Pericardium fibroblast (primary cell): ENCODE data around the gene KRTAP4-1. TPM values are rescaled to one million over a fixed set of nuclear protein-coding genes. Genes with fewer than 3 reads are reported as not detected.

Experiments
- total RNA-seq: library from RNA; depleted of rRNA; stranded (reverse); fragments of >200 nt; gene quantifications from 2 replicates; pipeline ENCODE4 v1.2.3, GENCODE V29; 2015

The KRTAP4-1 gene
- not detected in 2 replicates for total RNA-seq

DNA sequence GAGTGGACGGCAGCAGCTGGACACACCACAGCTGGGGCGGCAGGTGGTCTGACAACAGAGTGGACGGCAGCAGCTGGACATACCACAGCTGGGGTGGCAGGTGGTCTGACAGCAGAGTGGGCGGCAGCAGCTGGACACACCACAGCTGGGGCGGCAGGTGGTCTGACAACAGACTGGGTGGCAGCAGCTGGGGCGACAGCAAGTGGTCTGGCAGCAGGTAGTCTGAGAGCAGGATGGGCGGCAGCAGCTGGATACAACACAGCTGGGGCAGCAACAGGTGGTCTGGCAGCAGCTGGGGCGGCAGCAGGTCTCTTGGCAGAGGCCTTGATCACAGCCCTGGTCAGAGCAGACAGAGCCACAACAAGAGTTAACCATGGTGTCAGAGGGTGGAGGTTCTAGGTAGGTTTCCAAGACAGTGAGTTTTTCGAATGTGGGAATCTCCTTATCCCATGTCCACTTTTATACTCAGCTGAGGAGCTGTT, at the start of gene KRTAP4-1:
TSS of gene KRTAP4-1 (minus strand) at position 432 of the 482 bp plus-strand sequence. CDS start at position 375, 57 bp downstream.

DNA sequence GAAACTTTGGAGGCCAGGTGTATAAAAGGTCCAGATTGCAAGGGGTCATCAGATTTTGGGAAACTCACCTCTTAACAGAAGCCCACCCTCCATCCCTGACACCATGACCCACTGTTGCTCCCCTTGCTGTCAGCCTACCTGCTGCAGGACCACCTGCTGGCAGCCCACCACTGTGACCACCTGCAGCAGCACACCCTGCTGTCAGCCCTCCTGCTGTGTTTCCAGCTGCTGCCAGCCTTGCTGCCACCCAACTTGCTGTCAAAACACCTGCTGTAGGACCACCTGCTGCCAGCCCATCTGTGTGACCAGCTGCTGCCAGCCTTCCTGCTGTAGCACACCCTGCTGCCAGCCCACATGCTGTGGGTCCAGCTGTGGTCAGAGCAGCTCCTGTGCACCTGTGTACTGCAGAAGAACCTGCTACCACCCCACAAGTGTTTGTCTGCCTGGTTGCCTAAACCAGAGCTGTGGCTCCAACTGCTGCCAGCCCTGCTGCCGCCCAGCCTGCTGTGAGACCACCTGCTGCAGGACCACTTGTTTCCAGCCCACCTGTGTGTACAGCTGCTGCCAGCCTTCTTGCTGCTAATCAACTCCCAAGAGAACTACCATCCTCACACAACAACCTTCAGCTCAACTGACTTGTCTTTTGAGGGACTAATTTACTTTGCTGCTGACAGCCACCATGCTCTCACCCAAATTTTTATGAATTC, 47.8 kb upstream of the KRTAP4-1 start, which contains the start of gene KRTAP9-3:
TSS of gene KRTAP9-3 (plus strand) at position 51 of the 707 bp plus-strand sequence. CDS start at position 104, 53 bp downstream.

DNA sequence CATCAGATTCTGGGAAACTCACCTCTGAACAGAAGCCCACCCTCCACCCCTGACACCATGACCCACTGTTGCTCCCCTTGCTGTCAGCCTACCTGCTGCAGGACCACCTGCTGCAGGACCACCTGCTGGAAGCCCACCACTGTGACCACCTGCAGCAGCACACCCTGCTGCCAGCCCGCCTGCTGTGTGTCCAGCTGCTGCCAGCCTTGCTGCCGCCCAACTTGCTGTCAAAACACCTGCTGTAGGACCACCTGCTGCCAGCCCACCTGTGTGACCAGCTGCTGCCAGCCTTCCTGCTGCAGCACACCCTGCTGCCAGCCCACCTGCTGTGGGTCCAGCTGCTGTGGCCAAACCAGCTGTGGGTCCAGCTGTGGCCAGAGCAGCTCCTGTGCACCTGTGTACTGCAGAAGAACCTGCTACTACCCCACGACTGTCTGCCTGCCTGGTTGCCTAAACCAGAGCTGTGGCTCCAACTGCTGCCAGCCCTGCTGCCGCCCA, 41.9 kb upstream of the KRTAP4-1 start, which contains the start of gene KRTAP9-2:
TSS of gene KRTAP9-2 (plus strand) at position 51 of the 498 bp plus-strand sequence. CDS start at position 58, 7 bp downstream.

DNA sequence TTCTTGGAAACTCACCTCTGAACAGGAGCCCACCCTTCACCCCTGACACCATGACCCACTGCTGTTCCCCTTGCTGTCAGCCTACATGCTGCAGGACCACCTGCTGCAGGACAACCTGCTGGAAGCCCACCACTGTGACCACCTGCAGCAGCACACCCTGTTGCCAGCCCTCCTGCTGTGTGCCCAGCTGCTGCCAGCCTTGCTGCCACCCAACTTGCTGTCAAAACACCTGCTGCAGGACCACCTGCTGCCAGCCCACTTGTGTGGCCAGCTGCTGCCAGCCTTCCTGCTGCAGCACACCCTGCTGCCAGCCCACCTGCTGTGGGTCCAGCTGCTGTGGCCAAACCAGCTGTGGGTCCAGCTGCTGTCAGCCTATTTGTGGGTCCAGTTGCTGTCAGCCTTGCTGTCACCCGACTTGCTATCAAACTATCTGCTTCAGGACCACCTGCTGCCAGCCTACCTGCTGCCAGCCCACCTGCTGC, 5.2 kb upstream of the KRTAP4-1 start, which contains the start of gene KRTAP9-1:
TSS of gene KRTAP9-1 (plus strand) at position 51 of the 482 bp plus-strand sequence. CDS start at position 51, 0 bp downstream.

DNA sequence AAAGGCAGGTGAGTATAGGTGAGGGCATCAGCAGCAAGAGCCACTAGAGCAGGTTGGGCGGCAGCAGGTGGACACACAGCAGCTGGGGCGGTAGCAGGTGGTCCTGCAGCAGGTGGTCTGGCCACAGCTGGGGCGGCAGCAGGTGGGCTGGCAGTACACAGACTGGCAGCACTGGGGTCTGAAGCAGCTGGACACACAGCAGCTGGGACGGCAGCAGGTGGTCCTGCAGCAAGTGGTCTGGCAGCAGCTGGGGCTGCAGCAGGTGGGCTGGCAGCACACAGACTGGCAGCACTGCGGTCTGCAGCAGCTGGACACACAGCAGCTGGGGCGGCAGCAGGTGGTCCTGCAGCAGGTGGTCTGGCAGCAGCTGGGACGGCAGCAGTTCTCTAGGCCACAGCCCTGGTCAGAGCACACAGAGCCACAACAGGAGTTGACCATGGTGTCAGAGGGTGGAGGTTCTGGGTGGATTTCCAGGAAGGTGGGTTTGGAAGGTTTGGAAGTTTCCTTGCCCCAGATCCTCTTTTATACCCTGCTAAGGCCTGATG, 6.9 kb downstream of the KRTAP4-1 start, which contains the start of gene KRTAP4-2:
TSS of gene KRTAP4-2 (minus strand) at position 495 of the 545 bp plus-strand sequence. CDS start at position 438, 57 bp downstream.

DNA sequence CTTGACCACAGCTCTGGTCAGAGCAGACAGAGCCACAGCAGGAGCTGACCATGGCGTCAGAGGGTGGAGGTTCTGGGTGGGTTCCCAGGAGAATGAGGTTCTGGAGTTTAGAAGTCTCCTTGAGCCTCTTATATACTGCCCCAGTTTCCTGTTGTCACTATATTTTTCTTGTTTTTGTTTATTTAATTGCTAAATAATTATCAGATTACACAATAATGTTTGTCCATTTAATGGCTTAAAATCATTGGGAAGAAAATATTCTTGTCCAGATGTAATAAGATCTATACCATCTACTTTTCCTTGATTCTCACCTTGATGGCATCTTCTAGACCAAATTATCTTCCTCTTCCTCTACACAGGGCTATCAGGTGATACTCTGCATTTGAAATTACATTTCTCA, 16.6 kb downstream of the KRTAP4-1 start, which contains the start of gene KRTAP4-3:
TSS of gene KRTAP4-3 (minus strand) at position 101 of the 400 bp plus-strand sequence. CDS start at position 52, 49 bp downstream.

DNA sequence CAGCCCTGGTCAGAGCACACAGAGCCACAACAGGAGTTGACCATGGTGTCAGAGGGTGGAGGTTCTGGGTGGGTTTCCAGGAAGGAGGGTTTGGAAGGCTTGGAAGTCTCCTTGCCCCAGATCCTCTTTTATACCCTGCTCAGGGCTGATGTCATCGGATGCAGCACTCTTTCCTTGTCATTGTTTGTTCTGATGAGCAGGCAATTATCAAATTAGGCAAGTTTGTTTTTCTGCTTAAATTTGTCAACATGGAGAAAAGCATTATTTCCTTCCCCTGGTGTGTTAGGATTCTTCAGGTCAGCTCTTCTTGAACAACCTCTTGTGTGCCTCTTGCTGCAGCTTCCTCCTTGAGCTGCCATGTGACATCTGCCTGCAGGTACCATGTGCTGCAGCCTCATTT, 24.1 kb downstream of the KRTAP4-1 start, which contains the start of gene KRTAP4-4:
TSS of gene KRTAP4-4 (minus strand) at position 101 of the 400 bp plus-strand sequence. CDS start at position 44, 57 bp downstream.

DNA sequence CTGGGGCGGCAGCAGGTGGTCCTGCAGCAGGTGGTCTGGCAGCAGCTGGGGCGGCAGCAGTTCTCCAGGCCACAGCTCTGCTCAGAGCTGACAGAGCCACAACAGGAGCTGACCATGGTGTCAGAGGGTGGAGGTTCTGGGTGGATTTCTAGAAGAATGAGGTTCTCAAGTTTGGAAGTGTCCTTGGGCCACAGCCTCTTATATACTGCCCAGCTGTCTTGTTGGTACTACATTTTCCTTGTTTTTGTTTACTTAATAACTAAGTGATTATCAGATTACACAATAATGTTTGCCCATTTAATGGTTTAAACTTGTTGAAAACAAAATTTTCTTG, 35.1 kb downstream of the KRTAP4-1 start, which contains the start of gene KRTAP4-5:
TSS of gene KRTAP4-5 (minus strand) at position 174 of the 334 bp plus-strand sequence. CDS start at position 116, 58 bp downstream.

DNA sequence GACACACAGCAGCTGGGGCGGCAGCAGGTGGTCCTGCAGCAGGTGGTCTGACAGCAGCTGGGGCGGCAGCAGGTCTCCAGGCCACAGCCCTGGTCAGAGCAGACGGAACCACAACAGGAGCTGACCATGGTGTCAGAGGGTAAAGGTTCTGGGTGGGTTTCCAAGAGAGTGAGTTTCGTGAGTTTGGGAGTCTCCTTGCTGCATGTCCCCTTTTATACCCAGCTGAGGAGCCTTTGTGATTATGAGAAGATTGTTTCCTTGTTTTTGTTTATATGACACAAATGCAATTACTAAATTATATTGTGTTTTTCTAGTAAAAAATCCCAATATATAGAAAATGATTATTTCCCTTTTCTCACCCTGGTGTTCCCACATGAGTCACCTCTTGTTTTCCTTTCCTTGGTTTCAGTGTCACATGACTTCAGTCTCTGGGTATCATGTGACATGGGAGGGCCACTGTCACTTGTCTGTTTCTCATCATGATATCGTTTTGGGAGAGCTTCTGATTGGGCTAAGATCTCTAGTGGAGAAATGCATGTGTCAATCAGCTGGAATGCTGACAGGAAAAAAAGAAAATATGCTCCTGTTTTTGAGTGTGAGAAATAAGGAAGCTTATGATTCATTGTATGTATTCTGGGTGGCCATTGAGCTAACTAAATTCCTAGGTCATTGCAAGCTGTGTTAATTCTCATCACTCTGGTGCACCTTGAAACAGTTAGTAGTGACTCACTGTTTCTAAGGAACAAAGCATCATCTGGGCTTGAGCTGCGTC, 44.2 kb downstream of the KRTAP4-1 start, which contains the start of gene KRTAP4-6:
TSS of gene KRTAP4-6 (minus strand) at position 185 of the 772 bp plus-strand sequence. CDS start at position 128, 57 bp downstream.

Other genes starting within 250 kb of the KRTAP4-1 start
- gene KRT23, start 247.3 kb downstream of the KRTAP4-1 start, total RNA-seq, result not detected in 2 replicates
- gene KRT39, start 218.0 kb downstream of the KRTAP4-1 start, total RNA-seq, result not detected in 2 replicates
- gene KRT40, start 200.6 kb downstream of the KRTAP4-1 start, total RNA-seq, result not detected in 2 replicates
- not detected in 2 replicates for gene KRTAP3-3, start 190.7 kb downstream of the KRTAP4-1 start, total RNA-seq
- not detected in 2 replicates for gene KRTAP3-2, start 185.0 kb downstream of the KRTAP4-1 start, total RNA-seq
- not detected in 2 replicates for gene KRTAP3-1, start 175.8 kb downstream of the KRTAP4-1 start, total RNA-seq
- not detected in 2 replicates for gene KRTAP1-5, start 157.7 kb downstream of the KRTAP4-1 start, total RNA-seq
- gene KRTAP1-4, start 154.7 kb downstream of the KRTAP4-1 start, total RNA-seq, result not detected in 2 replicates
- gene KRTAP1-3, start 150.0 kb downstream of the KRTAP4-1 start, total RNA-seq, result not detected in 2 replicates
- not detected in 2 replicates for gene KRTAP1-1, start 143.5 kb downstream of the KRTAP4-1 start, total RNA-seq
- gene KRTAP2-1, start 137.6 kb downstream of the KRTAP4-1 start, total RNA-seq, result not detected in 2 replicates
- gene KRTAP2-2, start 129.7 kb downstream of the KRTAP4-1 start, total RNA-seq, result not detected in 2 replicates
- gene KRTAP2-3, start 124.8 kb downstream of the KRTAP4-1 start, total RNA-seq, result not detected in 2 replicates
- not detected in 2 replicates for gene KRTAP2-4, start 119.0 kb downstream of the KRTAP4-1 start, total RNA-seq
- not detected in 2 replicates for gene KRTAP4-7, start 100.8 kb downstream of the KRTAP4-1 start, total RNA-seq
- gene KRTAP4-8, start 86.8 kb downstream of the KRTAP4-1 start, total RNA-seq, result not detected in 2 replicates
- gene KRTAP4-16, start 82.7 kb downstream of the KRTAP4-1 start, total RNA-seq, result not detected in 2 replicates
- gene KRTAP4-9, start 79.5 kb downstream of the KRTAP4-1 start, total RNA-seq, result not detected in 2 replicates
- gene KRTAP4-11, start 66.5 kb downstream of the KRTAP4-1 start, total RNA-seq, result not detected in 2 replicates
- gene KRTAP4-12, start 60.7 kb downstream of the KRTAP4-1 start, total RNA-seq, result not detected in 2 replicates
- gene KRTAP4-6, start 44.4 kb downstream of the KRTAP4-1 start, total RNA-seq, result not detected in 2 replicates
- gene KRTAP4-5, start 35.1 kb downstream of the KRTAP4-1 start, total RNA-seq, result not detected in 2 replicates
- gene KRTAP4-4, start 24.2 kb downstream of the KRTAP4-1 start, total RNA-seq, result not detected in 2 replicates
- gene KRTAP4-3, start 16.7 kb downstream of the KRTAP4-1 start, total RNA-seq, result not detected in 2 replicates
- not detected in 2 replicates for gene KRTAP4-2, start 6.7 kb downstream of the KRTAP4-1 start, total RNA-seq
- gene KRTAP9-1, start 5.0 kb upstream of the KRTAP4-1 start, total RNA-seq, result not detected in 2 replicates
- gene KRTAP9-2, start 41.7 kb upstream of the KRTAP4-1 start, total RNA-seq, result not detected in 2 replicates
- not detected in 2 replicates for gene KRTAP9-3, start 47.5 kb upstream of the KRTAP4-1 start, total RNA-seq
- not detected in 2 replicates for gene KRTAP9-8, start 53.1 kb upstream of the KRTAP4-1 start, total RNA-seq
- not detected in 2 replicates for gene KRTAP9-4, start 64.8 kb upstream of the KRTAP4-1 start, total RNA-seq
- gene KRTAP9-9, start 70.5 kb upstream of the KRTAP4-1 start, total RNA-seq, result not detected in 2 replicates
- not detected in 2 replicates for gene KRTAP9-6, start 80.5 kb upstream of the KRTAP4-1 start, total RNA-seq
- gene KRTAP9-7, start 90.8 kb upstream of the KRTAP4-1 start, total RNA-seq, result not detected in 2 replicates
- not detected in 2 replicates for gene KRTAP29-1, start 117.9 kb upstream of the KRTAP4-1 start, total RNA-seq
- gene KRTAP16-1, start 124.4 kb upstream of the KRTAP4-1 start, total RNA-seq, result not detected in 2 replicates
- not detected in 2 replicates for gene KRTAP17-1, start 130.8 kb upstream of the KRTAP4-1 start, total RNA-seq
- not detected in 2 replicates for gene KRT33A, start 165.9 kb upstream of the KRTAP4-1 start, total RNA-seq
- gene KRT33B, start 184.9 kb upstream of the KRTAP4-1 start, total RNA-seq, result not detected in 2 replicates
- gene KRT34, start 197.4 kb upstream of the KRTAP4-1 start, total RNA-seq, result not detected in 2 replicates
- not detected in 2 replicates for gene KRT31, start 212.7 kb upstream of the KRTAP4-1 start, total RNA-seq
- gene KRT37, start 239.7 kb upstream of the KRTAP4-1 start, total RNA-seq, result not detected in 2 replicates